IPS-20b (cell line): ENCODE measurements around the gene IL33.

Experiments
- H3K27ac ChIP-seq: one replicate; pipeline ENCODE4 v1.5.1; 2013; ENCODE audit warnings: low read length
- H3K27me3 ChIP-seq: 2 replicates; pipeline ENCODE4 v1.6.1; 2013; ENCODE audit warnings: mild to moderate bottlenecking, low read length, inconsistent platforms; ENCODE audit not compliant: insufficient read depth
- H3K36me3 ChIP-seq: 2 replicates; pipeline ENCODE4 v1.6.1; 2013; ENCODE audit warnings: low read depth, mild to moderate bottlenecking, inconsistent platforms, low read length, moderate library complexity; ENCODE audit not compliant: insufficient read depth
- H3K4me1 ChIP-seq: 2 replicates; pipeline ENCODE4 v1.6.1; 2013; ENCODE audit warnings: mild to moderate bottlenecking, control low read depth, inconsistent platforms, low read length, moderate library complexity; ENCODE audit not compliant: insufficient read depth
- H3K4me3 ChIP-seq: 2 replicates; pipeline ENCODE4 v1.5.1; 2013; ENCODE audit warnings: mild to moderate bottlenecking, low read length, inconsistent platforms
- H3K9ac ChIP-seq: 2 replicates; pipeline ENCODE4 v1.6.1; 2013; ENCODE audit warnings: low read depth, mild to moderate bottlenecking, inconsistent platforms, low read length, moderate library complexity
- H3K9me3 ChIP-seq: 2 replicates; pipeline ENCODE4 v1.6.1; 2013; ENCODE audit warnings: mild to moderate bottlenecking, low read depth, low read length, inconsistent platforms; ENCODE audit not compliant: insufficient read depth

IL33 gene

GRCh38 chr9:6239694-6240093 lies 24.1 kb downstream of the IL33 start:
- Histone ChIP-seq H3K27ac (no peak overlapping the region), H3K36me3 (no peaks in the 10 kb centered on the region), H3K9ac (no peak overlapping the region)

GRCh38 chr9:6243746-6244145 lies 28.1 kb downstream of the IL33 start:
- Histone ChIP-seq H3K4me3 (no peak overlapping the region), H3K27ac (no peak overlapping the region), H3K27me3 (no peaks in the 10 kb centered on the region), H3K9ac (no peak overlapping the region), H3K4me1 (no peaks in the 10 kb centered on the region), H3K9me3 (no peaks in the 10 kb centered on the region), H3K36me3 (no peaks in the 10 kb centered on the region)

More at GRCh38 chr9:6239694-6240093, 24.1 kb downstream of the IL33 start:
- Histone ChIP-seq H3K4me3 (no peak overlapping the region), H3K27me3 (no peaks in the 10 kb centered on the region), H3K9me3 (no peaks in the 10 kb centered on the region), H3K4me1 (no peaks in the 10 kb centered on the region)

- no peaks in the 10 kb centered on the region for H3K27me3 ChIP-seq
These were observed 31.7 kb downstream of the IL33 start for GRCh38 chr9:6247266-6247665.

GRCh38 chr9:6268826-6269397 lies 53.3 kb downstream of the IL33 start:
- Histone ChIP-seq H3K36me3 (no peaks in the 10 kb centered on the region), H3K27me3 (no peaks in the 10 kb centered on the region), H3K27ac (no peak overlapping the region), H3K9me3 (peaks cover 14% of the 10 kb centered on the region), H3K4me3 (no peak overlapping the region), H3K4me1 (no peaks in the 10 kb centered on the region), H3K9ac (no peak overlapping the region)

More at GRCh38 chr9:6247266-6247665, 31.7 kb downstream of the IL33 start:
- Histone ChIP-seq H3K36me3 (no peaks in the 10 kb centered on the region), H3K27ac (no peak overlapping the region), H3K4me3 (no peak overlapping the region), H3K9ac (no peak overlapping the region), H3K9me3 (no peaks in the 10 kb centered on the region), H3K4me1 (no peaks in the 10 kb centered on the region)

- Histone ChIP-seq H3K4me3 (no peak overlapping the region), H3K27ac (no peak overlapping the region), H3K36me3 (no peaks in the 10 kb centered on the region), H3K9me3 (no peaks in the 10 kb centered on the region), H3K4me1 (no peaks in the 10 kb centered on the region), H3K27me3 (no peaks in the 10 kb centered on the region), H3K9ac (no peak overlapping the region)
These were observed 55.3 kb downstream of the IL33 start for GRCh38 chr9:6270896-6271295.

GRCh38 chr9:6271508-6272228 lies 56.1 kb downstream of the IL33 start:
- Histone ChIP-seq H3K9ac (no peak overlapping the region), H3K9me3 (no peaks in the 10 kb centered on the region), H3K27ac (no peak overlapping the region), H3K4me3 (no peak overlapping the region), H3K36me3 (no peaks in the 10 kb centered on the region), H3K27me3 (no peaks in the 10 kb centered on the region), H3K4me1 (no peaks in the 10 kb centered on the region)

- Histone ChIP-seq H3K27me3 (no peaks in the 10 kb centered on the region), H3K4me1 (no peaks in the 10 kb centered on the region), H3K9ac (no peak overlapping the region), H3K4me3 (no peak overlapping the region), H3K27ac (no peak overlapping the region), H3K9me3 (no peaks in the 10 kb centered on the region), H3K36me3 (no peaks in the 10 kb centered on the region)
These were observed 56.6 kb downstream of the IL33 start for GRCh38 chr9:6272229-6272598.

- H3K36me3 ChIP-seq = no peaks in the 10 kb centered on the region
- H3K4me3 ChIP-seq = no peak overlapping the region
- no peaks in the 10 kb centered on the region for H3K4me1 ChIP-seq
- no peaks in the 10 kb centered on the region for H3K27me3 ChIP-seq
- H3K9ac ChIP-seq = no peak overlapping the region
- H3K27ac ChIP-seq = no peak overlapping the region
- H3K9me3 ChIP-seq = no peaks in the 10 kb centered on the region
These were observed 61.8 kb downstream of the IL33 start for GRCh38 chr9:6277417-6277816.

GRCh38 chr9:6301858-6302257 lies 86.3 kb downstream of the IL33 start:
- Histone ChIP-seq H3K27ac (no peak overlapping the region), H3K4me3 (no peak overlapping the region), H3K36me3 (no peaks in the 10 kb centered on the region), H3K4me1 (no peaks in the 10 kb centered on the region), H3K27me3 (no peaks in the 10 kb centered on the region), H3K9ac (no peak overlapping the region), H3K9me3 (no peaks in the 10 kb centered on the region)

- no peaks in the 10 kb centered on the region for H3K27me3 ChIP-seq
- no peaks in the 10 kb centered on the region for H3K36me3 ChIP-seq
- H3K9ac ChIP-seq = no peak overlapping the region
- no peak overlapping the region for H3K4me3 ChIP-seq
- no peak overlapping the region for H3K27ac ChIP-seq
- no peaks in the 10 kb centered on the region for H3K9me3 ChIP-seq
- H3K4me1 ChIP-seq = no peaks in the 10 kb centered on the region
These were observed 86.8 kb downstream of the IL33 start for GRCh38 chr9:6302417-6302816.

- H3K9me3 ChIP-seq = no peaks in the 10 kb centered on the region
- H3K4me3 ChIP-seq = no peak overlapping the region
- no peaks in the 10 kb centered on the region for H3K4me1 ChIP-seq
- H3K27ac ChIP-seq = no peak overlapping the region
- no peaks in the 10 kb centered on the region for H3K36me3 ChIP-seq
- no peaks in the 10 kb centered on the region for H3K27me3 ChIP-seq
- no peak overlapping the region for H3K9ac ChIP-seq
These were observed 88.6 kb downstream of the IL33 start for GRCh38 chr9:6304232-6304631.

- H3K36me3 ChIP-seq = no peaks in the 10 kb centered on the region
- no peak overlapping the region for H3K4me3 ChIP-seq
- no peaks in the 10 kb centered on the region for H3K9me3 ChIP-seq
- H3K27ac ChIP-seq = no peak overlapping the region
- H3K9ac ChIP-seq = no peak overlapping the region
- no peaks in the 10 kb centered on the region for H3K27me3 ChIP-seq
- H3K4me1 ChIP-seq = no peaks in the 10 kb centered on the region
These were observed 90.5 kb downstream of the IL33 start for GRCh38 chr9:6305954-6306563.
